Activated T-cell treated with anti-CD3 and anti-CD28 coated beads for 48 hours (primary cell): ENCODE results near the gene LHPP.

Experiments used
- DNase-seq: peaks from one replicate; pipeline ENCODE4 v3.0.0-alpha.2; 2020; ENCODE audit warnings: low read depth

The LHPP gene

GRCh38 chr10:124558339-124559321 lies 97.0 kb downstream of the LHPP start:
- no peak for DNase-seq

- no peak for DNase-seq
Measured at GRCh38 chr10:124559372-124560132, 97.9 kb downstream of the LHPP start.

GRCh38 chr10:124560377-124561105 lies 98.9 kb downstream of the LHPP start:
- DNase-seq, result no peak

- no peak for DNase-seq
Measured at GRCh38 chr10:124561206-124561605, 99.6 kb downstream of the LHPP start.

GRCh38 chr10:124562425-124563060 lies 100.9 kb downstream of the LHPP start:
- no peak for DNase-seq

GRCh38 chr10:124563320-124564040 lies 101.9 kb downstream of the LHPP start:
- DNase-seq, result no peak

- DNase-seq, result no peak
Measured at GRCh38 chr10:124564881-124565280, 103.3 kb downstream of the LHPP start.

- DNase-seq, result no peak
Measured at GRCh38 chr10:124565565-124566221, 104.1 kb downstream of the LHPP start.

GRCh38 chr10:124566222-124566888 lies 104.7 kb downstream of the LHPP start:
- DNase-seq, result no peak

- no peak for DNase-seq
Measured at GRCh38 chr10:124566981-124567835, 105.6 kb downstream of the LHPP start.

GRCh38 chr10:124568339-124568738 lies 106.7 kb downstream of the LHPP start:
- no peak for DNase-seq

- DNase-seq, result no peak
Measured at GRCh38 chr10:124568848-124569622, 107.4 kb downstream of the LHPP start.

- no peak for DNase-seq
Measured at GRCh38 chr10:124569623-124570470, 108.2 kb downstream of the LHPP start.

- no peak for DNase-seq
Measured at GRCh38 chr10:124570646-124571045, 109.0 kb downstream of the LHPP start.

GRCh38 chr10:124572751-124573150 lies 111.1 kb downstream of the LHPP start:
- DNase-seq, result no peak

- no peak for DNase-seq
Measured at GRCh38 chr10:124573726-124574455, 112.3 kb downstream of the LHPP start.
